ENCODE data around the gene SNAI3.

DNA sequence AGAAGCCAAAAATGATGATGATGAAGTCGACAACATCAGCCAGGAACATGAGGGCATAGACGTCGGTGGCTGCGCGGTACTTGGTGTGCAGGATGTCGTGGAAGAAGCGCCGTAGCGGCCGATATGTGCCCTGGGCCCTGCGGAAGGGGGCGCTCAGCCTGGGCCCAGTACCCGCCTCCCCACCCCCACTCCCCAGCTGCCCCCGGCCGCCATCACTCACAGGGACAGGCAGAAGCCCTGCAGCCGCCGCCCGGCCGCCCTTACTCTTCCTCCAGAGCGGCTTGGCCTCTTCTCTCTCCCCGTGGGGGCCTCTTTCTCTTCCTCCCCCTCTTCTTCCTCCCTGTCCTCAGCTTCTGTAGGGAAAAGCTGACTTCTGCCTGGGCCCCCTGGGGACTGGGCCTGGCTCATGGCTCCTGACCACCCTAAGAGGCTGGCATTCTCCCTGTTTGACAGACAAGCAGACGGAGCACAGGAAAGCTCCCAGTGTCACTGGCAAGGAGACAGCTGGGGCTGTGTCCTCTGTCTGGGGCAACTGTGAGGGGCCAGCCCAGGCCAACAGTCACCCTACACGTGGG lies 34.2 kb upstream of the SNAI3 start:
- TF ChIP-seq, protein P1, sequence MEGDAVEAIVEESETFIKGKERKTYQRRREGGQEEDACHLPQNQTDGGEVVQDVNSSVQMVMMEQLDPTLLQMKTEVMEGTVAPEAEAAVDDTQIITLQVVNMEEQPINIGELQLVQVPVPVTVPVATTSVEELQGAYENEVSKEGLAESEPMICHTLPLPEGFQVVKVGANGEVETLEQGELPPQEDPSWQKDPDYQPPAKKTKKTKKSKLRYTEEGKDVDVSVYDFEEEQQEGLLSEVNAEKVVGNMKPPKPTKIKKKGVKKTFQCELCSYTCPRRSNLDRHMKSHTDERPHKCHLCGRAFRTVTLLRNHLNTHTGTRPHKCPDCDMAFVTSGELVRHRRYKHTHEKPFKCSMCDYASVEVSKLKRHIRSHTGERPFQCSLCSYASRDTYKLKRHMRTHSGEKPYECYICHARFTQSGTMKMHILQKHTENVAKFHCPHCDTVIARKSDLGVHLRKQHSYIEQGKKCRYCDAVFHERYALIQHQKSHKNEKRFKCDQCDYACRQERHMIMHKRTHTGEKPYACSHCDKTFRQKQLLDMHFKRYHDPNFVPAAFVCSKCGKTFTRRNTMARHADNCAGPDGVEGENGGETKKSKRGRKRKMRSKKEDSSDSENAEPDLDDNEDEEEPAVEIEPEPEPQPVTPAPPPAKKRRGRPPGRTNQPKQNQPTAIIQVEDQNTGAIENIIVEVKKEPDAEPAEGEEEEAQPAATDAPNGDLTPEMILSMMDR (conservative IDR thresholded peaks at IDR 0.05; ENCODE audit: low read depth in 2 of 2) = no peak
- no peak for TF ChIP-seq POLR2AphosphoS5 (IDR thresholded peaks at IDR 0.05; ENCODE audit: low read depth)
- no peak for TF ChIP-seq EZH2 (IDR thresholded peaks at IDR 0.05; ENCODE audit: low read depth, unreplicated experiment)
- no peak for TF ChIP-seq ZNF331 (CRISPR knock-in tag; IDR thresholded peaks at IDR 0.05; ENCODE audit: low read depth)
- no peak for TF ChIP-seq EZH2phosphoT487 (IDR thresholded peaks at IDR 0.05; ENCODE audit: unreplicated experiment)
- TF ChIP-seq JUNB (IDR thresholded peaks at IDR 0.05; ENCODE audit: unreplicated experiment) = no peak
- TF ChIP-seq, protein P2, sequence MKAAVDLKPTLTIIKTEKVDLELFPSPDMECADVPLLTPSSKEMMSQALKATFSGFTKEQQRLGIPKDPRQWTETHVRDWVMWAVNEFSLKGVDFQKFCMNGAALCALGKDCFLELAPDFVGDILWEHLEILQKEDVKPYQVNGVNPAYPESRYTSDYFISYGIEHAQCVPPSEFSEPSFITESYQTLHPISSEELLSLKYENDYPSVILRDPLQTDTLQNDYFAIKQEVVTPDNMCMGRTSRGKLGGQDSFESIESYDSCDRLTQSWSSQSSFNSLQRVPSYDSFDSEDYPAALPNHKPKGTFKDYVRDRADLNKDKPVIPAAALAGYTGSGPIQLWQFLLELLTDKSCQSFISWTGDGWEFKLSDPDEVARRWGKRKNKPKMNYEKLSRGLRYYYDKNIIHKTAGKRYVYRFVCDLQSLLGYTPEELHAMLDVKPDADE (IDR thresholded peaks at IDR 0.05) = no peak
- no peak for TF ChIP-seq CREB1 (CRISPR knock-in tag; IDR thresholded peaks at IDR 0.05; ENCODE audit: low read depth)
- TF ChIP-seq, protein P3, sequence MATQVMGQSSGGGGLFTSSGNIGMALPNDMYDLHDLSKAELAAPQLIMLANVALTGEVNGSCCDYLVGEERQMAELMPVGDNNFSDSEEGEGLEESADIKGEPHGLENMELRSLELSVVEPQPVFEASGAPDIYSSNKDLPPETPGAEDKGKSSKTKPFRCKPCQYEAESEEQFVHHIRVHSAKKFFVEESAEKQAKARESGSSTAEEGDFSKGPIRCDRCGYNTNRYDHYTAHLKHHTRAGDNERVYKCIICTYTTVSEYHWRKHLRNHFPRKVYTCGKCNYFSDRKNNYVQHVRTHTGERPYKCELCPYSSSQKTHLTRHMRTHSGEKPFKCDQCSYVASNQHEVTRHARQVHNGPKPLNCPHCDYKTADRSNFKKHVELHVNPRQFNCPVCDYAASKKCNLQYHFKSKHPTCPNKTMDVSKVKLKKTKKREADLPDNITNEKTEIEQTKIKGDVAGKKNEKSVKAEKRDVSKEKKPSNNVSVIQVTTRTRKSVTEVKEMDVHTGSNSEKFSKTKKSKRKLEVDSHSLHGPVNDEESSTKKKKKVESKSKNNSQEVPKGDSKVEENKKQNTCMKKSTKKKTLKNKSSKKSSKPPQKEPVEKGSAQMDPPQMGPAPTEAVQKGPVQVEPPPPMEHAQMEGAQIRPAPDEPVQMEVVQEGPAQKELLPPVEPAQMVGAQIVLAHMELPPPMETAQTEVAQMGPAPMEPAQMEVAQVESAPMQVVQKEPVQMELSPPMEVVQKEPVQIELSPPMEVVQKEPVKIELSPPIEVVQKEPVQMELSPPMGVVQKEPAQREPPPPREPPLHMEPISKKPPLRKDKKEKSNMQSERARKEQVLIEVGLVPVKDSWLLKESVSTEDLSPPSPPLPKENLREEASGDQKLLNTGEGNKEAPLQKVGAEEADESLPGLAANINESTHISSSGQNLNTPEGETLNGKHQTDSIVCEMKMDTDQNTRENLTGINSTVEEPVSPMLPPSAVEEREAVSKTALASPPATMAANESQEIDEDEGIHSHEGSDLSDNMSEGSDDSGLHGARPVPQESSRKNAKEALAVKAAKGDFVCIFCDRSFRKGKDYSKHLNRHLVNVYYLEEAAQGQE (IDR thresholded peaks at IDR 0.05; ENCODE audit: unreplicated experiment) = no peak
- no peak for TF ChIP-seq ZNF462 (CRISPR knock-in tag; IDR thresholded peaks at IDR 0.05)
- TF ChIP-seq ZNF114 (CRISPR knock-in tag; IDR thresholded peaks at IDR 0.05) = no peak
- TF ChIP-seq STAT1 (IDR thresholded peaks at IDR 0.05; ENCODE audit: unreplicated experiment) = no peak
- TF ChIP-seq NANOG (IDR thresholded peaks at IDR 0.05; ENCODE audit: borderline replicate concordance) = no peak

All from GM23338 (cell line).